ENCODE measurements around the gene BUD31.

Gene BUD31

GRCh38 chr7:99433158-99433557 lies 24.4 kb downstream of the BUD31 start:
- no peak for DNase-seq (ENCODE audit: low spot score)

- DNase-seq (ENCODE audit: low spot score), result no peak
Measured at GRCh38 chr7:99437946-99438572, 29.3 kb downstream of the BUD31 start.

GRCh38 chr7:99438573-99439480 lies 30.1 kb downstream of the BUD31 start, which contains the start of the genes CPSF4 and PTCD1:
CPSF4 (plus strand) TSS chr7:99438943; CDS start chr7:99439083, 140 bp downstream.
PTCD1 (minus strand) TSS chr7:99438798; CDS start chr7:99435242, 3,556 bp downstream.
- DNase-seq (ENCODE audit: low spot score), result peak; percentile 93

- DNase-seq (ENCODE audit: low spot score), result no peak
Measured at GRCh38 chr7:99440195-99440594, 31.4 kb downstream of the BUD31 start.

- DNase-seq (ENCODE audit: low spot score), result no peak
Measured at GRCh38 chr7:99446096-99446495, 37.3 kb downstream of the BUD31 start.

- DNase-seq (ENCODE audit: low spot score), result no peak
Measured at GRCh38 chr7:99447943-99448342, 39.2 kb downstream of the BUD31 start.

GRCh38 chr7:99448855-99449254 lies 40.1 kb downstream of the BUD31 start:
- DNase-seq (ENCODE audit: low spot score), result no peak

GRCh38 chr7:99449326-99449725 lies 40.6 kb downstream of the BUD31 start:
- DNase-seq (ENCODE audit: low spot score), result no peak

GRCh38 chr7:99451936-99452335 lies 43.2 kb downstream of the BUD31 start:
- DNase-seq (ENCODE audit: low spot score), result no peak

- DNase-seq (ENCODE audit: low spot score), result no peak
Measured at GRCh38 chr7:99452541-99452940, 43.8 kb downstream of the BUD31 start.

GRCh38 chr7:99453105-99453504 lies 44.3 kb downstream of the BUD31 start:
- no peak for DNase-seq (ENCODE audit: low spot score)

- DNase-seq (ENCODE audit: low spot score), result no peak
Measured at GRCh38 chr7:99455874-99456273, 47.1 kb downstream of the BUD31 start.

GRCh38 chr7:99456288-99456687 lies 47.5 kb downstream of the BUD31 start:
- no peak for DNase-seq (ENCODE audit: low spot score)

GRCh38 chr7:99457050-99457649 lies 48.4 kb downstream of the BUD31 start:
- DNase-seq (ENCODE audit: low spot score), result no peak

- DNase-seq (ENCODE audit: low spot score), result no peak
Measured at GRCh38 chr7:99457650-99458493, 49.1 kb downstream of the BUD31 start.

GRCh38 chr7:99459087-99459486 lies 50.3 kb downstream of the BUD31 start:
- no peak for DNase-seq (ENCODE audit: low spot score)

- DNase-seq (ENCODE audit: low spot score), result no peak
Measured at GRCh38 chr7:99460651-99461050, 51.9 kb downstream of the BUD31 start.

GRCh38 chr7:99461221-99461620 lies 52.5 kb downstream of the BUD31 start:
- no peak for DNase-seq (ENCODE audit: low spot score)

- DNase-seq (ENCODE audit: low spot score), result no peak
Measured at GRCh38 chr7:99465421-99465768, 56.6 kb downstream of the BUD31 start.

- no peak for DNase-seq (ENCODE audit: low spot score)
Measured at GRCh38 chr7:99468336-99468918, 59.7 kb downstream of the BUD31 start.

Data from germinal center (tissue), 1 donor.